HL-60/S4 treated with retinoic acid at 250 ng/mL for 4 days and 3 days (cell line): Measurements from ENCODE around the gene OR56A3.

Experiments used
- in situ Hi-C: fragments of 300-500 bp; cut with MboI; formaldehyde crosslinking; loops from 2 replicates; pipeline ENCODE4 v1.7.0; 2022; ENCODE audit warnings: low sequenced_read_pairs

OR56A3 gene

GRCh38 chr11:5968394-5968793 lies 26.3 kb downstream of the OR56A3 start, which contains the start of gene OR56A5:
TSS of gene OR56A5 (minus strand) at chr11:5968494. CDS start at chr11:5968494, 0 bp downstream.
- in situ Hi-C loops: no loop called here

GRCh38 chr11:5973530-5973929 lies 31.5 kb downstream of the OR56A3 start:
- in situ Hi-C loops: no loop called here

GRCh38 chr11:5983443-5983842 lies 41.4 kb downstream of the OR56A3 start:
- in situ Hi-C loops: no loop called here

DNA sequence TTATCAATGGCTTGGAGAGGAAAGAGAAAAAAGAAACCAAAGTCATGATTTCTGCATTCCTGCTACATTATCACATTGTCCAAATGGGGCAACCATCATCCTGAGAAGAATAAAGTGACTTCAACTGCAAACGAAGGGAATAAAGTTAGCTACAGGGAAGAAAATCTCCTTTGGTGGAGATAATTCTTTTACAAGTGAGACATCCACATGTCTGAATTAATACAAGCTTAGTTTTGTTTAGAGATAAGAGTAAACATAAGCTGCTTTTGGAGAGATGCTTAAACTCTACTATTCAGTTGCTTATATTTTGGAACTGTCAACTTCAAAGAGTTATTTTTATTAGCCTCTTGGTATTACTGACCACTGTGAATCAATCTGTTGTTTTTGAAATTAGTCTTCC lies 44.8 kb downstream of the OR56A3 start, which contains the start of gene OR52L1:
Gene OR52L1 (minus strand): TSS at position 101 of the 400 bp plus-strand sequence. CDS start 55 bp downstream, at position 46.
- in situ Hi-C loops: no loop called here

DNA sequence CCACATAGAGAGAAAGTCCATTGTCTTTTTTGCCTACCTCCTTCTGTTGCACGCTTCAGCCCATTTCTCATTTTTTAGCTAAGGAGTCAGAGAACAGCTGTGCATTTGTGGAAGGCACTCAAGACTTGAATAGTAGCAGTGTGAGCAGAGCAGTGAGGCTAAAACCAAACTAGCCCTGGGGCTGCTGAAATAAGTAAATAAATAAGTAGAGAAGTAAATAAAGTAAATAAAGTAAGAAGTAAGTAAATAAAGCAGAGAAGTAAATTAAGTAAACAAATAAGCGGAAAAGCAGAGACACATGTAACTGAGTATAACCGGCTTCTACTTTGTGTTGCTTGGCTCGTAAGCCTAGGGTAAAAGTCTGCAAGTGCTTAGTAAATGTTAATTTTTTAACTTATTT lies 47.2 kb downstream of the OR56A3 start:
- in situ Hi-C loops: no loop called here

DNA sequence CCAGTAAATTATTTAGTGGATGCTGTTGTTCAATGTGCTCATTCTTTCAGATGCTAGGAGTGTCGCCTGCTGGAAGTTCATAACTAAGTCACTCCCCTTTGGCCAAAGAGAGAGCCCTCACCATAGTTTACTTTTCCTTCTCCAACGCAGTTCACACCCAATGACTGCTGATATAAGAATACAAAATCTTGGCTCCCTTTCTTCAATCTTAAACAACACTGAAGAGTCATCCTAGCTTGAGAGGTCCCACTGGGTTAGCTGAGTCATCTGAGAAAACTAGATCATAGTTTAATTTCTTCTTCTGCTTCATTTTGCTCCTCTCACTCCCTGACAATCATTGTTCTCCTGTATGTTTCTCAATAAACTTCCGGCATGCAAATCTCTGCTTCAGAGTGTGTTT lies 50.1 kb downstream of the OR56A3 start:
- in situ Hi-C loops: no loop called here

DNA sequence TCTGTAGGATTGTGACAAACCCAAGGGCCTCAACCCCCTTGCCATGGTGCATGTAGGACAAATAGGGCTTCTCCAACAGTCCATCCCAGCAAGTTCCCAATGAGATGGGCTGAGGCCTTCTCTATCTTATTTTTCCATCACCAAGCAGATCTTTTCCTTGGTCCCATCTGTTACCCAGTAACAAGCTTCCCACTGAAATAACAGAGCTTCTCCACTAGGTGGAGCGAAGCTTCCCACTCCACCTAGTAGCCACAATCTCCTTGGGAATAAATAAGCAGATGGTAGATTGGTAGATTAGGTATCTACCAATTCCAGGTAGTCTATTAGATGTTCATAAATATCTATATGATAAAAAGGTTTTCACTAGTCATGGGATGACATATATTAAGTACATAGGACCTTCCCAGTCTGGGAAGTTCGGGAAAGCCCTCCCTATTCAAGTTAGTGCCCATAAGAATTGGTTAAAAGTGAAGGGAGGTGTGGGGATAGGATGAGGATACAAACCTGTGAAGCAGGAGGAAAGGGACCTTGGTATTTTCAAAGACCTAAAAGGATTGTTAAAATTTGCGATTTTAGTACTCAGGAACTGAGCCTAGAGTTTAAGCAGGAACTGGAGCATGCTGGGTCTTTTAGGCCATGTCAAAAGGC lies 50.7 kb downstream of the OR56A3 start:
- in situ Hi-C loops: no loop called here

DNA sequence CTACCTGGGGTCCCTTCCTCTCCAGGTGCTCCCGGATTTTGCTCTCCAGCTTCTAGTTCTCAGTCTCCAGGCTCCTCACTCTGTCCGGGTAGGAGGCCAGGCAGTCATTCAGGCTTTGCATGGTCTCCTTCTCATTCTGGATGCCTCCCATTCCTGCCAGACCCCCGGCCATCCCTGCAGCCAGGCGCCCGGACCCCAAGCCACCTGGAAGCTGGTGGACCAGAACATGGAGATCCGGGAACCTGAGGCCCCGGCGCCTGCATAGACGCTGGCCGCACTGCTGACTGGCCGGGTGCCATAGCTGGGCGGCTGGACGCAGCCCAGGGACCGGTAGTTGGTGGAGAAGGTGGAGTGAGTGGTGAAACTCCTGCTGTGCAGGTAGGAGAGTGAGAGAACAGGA lies 52.7 kb downstream of the OR56A3 start:
- in situ Hi-C loops: no loop called here
